Measurements from ENCODE around the gene NFYC.

The NFYC gene

GRCh38 chr1:40691538-40692428 is at the start of gene NFYC:
TSS of gene NFYC (plus strand) at chr1:40691704. CDS start at chr1:40738844, 47,140 bp downstream.
- peak; percentile 100 for DNase-seq

GRCh38 chr1:40645118-40645680 is 46.3 kb upstream of the NFYC start:
- DNase-seq, result no peak

DNA sequence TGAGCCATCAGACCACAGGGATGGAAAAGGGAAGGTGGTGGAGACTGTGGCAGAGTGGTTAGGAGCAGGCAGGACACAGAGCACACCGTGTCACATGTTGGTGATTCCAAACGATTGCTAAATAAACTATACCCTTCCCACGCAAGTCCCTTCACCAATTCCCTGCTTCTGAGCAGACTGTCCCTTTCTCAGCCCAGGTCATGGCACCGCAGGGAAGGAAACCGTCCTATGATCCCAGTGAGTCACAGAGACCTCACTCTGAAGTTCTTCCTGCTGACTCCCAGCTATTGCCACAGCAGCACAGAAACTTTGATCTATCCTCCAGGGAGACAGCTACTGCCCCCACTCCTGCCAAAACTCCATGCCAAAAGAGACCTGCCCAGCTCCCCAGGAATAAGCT is 45.2 kb upstream of the NFYC start:
- DNase-seq, result no peak

GRCh38 chr1:40648200-40648599 is 43.3 kb upstream of the NFYC start:
- no peak for DNase-seq

DNA sequence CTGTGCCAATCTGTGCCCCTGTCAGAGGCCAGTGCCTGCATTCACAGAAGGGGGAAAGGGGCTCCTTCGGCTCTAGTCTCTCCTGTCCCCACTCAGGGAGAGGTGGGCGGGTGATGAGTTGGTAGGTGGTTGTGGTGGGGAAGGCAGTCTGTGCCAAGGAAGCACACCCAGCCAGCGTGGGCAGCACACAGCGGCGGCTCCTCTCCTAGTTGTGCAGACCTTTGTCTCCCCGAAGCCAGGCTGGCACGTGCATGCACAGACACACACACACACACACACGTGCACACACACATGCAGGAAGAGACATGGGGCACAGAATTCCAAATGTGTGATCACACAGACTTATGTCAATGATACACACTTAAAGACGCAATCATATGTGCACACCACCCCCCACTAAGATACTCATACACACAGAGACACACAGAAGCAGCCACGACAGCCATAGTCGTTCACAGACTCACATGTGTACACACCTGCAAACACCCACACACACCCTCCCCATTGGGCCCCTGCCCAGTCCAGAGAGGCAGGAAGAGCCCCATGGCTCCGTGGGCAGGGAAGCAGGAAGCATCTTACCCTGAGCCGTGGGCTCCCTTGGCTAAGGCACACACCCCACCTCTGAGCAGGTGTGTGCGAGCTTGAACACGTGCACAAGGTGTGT is 42.4 kb upstream of the NFYC start:
- no peak for DNase-seq

- DNase-seq, result no peak
Measured at GRCh38 chr1:40649592-40649930, 41.9 kb upstream of the NFYC start.

DNA sequence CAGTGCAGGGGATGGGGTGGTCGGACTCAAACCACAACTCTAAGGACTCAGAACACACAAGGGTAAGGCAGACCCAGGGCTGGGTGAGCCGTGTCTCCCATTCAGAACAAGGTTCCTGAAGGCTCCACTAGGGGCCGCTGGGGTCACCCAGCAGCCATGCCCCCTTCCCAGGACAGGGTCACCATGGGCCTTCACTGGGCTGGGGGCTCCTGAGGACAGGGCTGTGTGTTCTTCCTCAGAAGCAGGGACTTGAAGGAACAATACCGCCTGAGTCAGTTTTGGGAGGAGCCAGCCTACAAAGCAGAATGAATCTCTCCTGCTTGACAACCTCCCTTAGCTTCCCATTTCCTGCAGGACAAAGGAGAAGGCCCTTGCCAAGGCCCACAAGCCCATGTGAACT is 41.4 kb upstream of the NFYC start:
- DNase-seq, result no peak

DNA sequence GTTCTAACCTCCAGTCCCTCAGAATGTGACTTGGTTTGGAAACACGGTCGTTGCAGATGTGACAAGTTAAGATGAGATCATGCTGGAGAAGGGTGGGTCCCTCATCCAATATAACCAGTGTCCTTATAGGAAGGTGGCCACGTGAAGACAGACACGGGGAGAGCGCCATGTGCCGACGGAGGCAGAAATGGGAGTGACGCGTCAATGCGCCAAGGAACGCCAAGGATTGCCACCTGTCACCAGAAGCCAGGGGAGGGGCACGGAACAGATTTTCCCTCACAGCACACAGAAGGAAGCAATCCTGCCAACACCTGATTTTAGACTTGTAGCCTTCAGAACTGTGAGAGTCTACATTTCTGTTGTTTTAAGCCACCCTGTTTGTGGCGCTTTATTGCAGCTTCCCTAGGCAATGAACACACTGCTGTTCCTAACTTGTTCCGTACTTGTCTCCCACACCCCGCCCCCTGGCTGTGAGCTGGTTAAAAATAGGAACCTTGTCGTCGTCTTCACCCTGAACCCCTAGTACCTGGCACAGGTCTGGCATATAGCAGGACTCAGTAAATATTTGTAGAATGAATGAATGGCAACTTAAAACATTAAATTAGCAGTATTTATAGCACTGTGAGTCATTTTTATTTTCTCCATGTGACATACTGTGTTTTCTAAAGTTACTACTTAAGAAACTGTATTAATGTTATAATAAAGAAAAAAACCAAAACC is 40.2 kb upstream of the NFYC start:
- DNase-seq, result no peak

- no peak for DNase-seq
Measured at GRCh38 chr1:40652468-40652867, 39.0 kb upstream of the NFYC start.

GRCh38 chr1:40652979-40653378 is 38.5 kb upstream of the NFYC start:
- DNase-seq, result no peak

- DNase-seq, result no peak
Measured at GRCh38 chr1:40653851-40654537, 37.5 kb upstream of the NFYC start.

- DNase-seq, result no peak
Measured at GRCh38 chr1:40657046-40657445, 34.5 kb upstream of the NFYC start.

GRCh38 chr1:40658751-40659648 is 32.5 kb upstream of the NFYC start:
- no peak for DNase-seq

- DNase-seq, result no peak
Measured at GRCh38 chr1:40659649-40659947, 31.9 kb upstream of the NFYC start.

GRCh38 chr1:40661678-40662077 is 29.8 kb upstream of the NFYC start:
- DNase-seq, result no peak

DNA sequence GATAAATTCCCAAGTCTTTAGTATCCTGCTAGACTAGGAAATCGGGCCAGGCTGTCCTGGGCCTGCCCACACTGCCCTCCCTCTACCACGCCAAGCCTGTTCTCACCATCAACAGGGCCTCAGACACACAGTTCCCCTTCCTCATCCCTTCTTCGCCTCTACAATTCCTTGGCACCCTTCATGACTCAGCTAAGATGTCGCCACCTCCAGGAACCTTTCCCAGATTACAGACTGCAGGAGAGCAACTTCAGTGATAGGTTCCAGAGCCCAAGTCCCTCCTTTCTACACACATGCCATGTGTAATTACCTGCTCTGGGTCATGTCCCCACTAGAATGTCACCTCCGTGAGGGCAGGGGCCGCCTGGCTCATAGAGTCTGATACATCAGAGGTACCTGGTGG is 29.4 kb upstream of the NFYC start:
- DNase-seq, result no peak

DNA sequence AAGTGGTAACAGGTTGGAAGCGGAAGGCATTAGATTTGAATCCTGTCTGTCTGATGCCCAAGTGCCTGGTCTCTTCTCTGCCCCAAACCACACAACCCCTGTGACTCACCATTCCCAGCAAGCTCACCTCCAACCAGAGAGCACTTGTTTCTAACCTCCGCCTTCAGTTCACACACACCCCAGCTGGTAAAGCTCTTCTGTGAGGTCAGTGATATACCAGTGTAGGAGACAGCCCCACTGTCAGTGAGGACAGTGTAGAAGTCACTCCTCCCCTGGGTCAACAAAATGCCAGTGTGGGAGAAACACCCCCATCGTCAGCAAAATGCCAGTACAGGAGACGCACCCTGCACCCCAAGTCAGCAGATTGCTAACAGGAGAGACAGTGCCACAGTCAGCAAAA is 28.6 kb upstream of the NFYC start:
- DNase-seq, result no peak

- DNase-seq, result no peak
Measured at GRCh38 chr1:40663324-40664166, 28.0 kb upstream of the NFYC start.

- DNase-seq, result no peak
Measured at GRCh38 chr1:40664167-40664537, 27.4 kb upstream of the NFYC start.

GRCh38 chr1:40664791-40665190 is 26.7 kb upstream of the NFYC start:
- no peak for DNase-seq
